GM19397 (cell line): ENCODE measurements around the gene PNPLA7.
"Not testable (repeated sequence)": the region's sequence is repeated elsewhere in the genome, so short reads cannot be mapped to it uniquely, and the experiment has no call there.

ENCODE experiments used
- ATAC-seq: cut with Tn5 transposase; IDR thresholded peaks from one replicate; pipeline ENCODE4 v1.9.1; 2021; ENCODE audit warnings: mild to moderate bottlenecking, moderate library complexity; ENCODE audit not compliant: unreplicated experiment

Gene PNPLA7

GRCh38 chr9:137550231-137550621, at the start of gene PNPLA7:
Gene PNPLA7 (minus strand): TSS chr9:137550402. CDS start chr9:137550197, 205 bp downstream.
- no peak for ATAC-seq

DNA sequence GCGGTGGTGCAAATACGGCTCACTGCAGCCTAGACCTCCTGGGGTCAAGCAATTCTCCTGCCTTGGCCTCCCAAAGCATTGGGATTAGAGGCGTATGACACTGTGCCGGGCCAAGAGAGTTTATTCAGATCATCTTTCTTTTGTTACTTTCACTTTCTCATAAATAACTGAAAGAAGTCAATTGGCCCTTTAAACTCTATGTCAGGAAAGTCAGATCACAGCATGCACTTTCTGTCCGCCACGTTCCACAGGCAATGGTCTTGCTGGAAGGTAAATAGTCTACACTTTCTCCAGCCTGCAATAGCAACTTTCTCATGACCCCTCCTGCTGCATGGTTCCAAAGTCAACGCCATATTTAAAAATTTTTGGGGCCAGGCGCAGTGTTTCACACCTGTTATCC, 48.7 kb upstream of the PNPLA7 start:
- ATAC-seq = no peak

DNA sequence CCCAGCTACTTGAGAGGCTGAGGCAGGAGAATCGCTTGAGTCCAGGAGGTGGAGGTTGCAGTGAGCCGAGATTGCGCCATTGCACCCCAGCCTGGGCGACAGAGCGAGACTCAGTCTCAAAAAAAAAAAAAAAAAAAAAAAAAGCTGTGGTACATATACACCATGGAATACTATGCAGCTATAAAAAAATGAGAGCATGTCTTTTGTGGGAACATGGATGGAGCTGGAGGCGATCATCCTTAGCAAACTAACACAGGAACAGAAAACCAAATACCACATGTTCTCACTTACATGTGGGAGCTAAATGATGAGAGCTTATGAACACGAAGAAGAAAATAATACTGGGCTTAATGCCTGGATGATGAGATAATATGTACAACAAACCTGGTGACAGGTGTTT, 46.4 kb upstream of the PNPLA7 start:
- ATAC-seq = not testable (repeated sequence)

GRCh38 chr9:137593176-137593575, 43.0 kb upstream of the PNPLA7 start:
- ATAC-seq = no peak

GRCh38 chr9:137592767-137593166, 42.6 kb upstream of the PNPLA7 start:
- no peak for ATAC-seq

GRCh38 chr9:137590469-137591383, 40.5 kb upstream of the PNPLA7 start, which contains the start of gene ZMYND19:
Gene ZMYND19 (minus strand): TSS chr9:137590512. CDS start chr9:137590263, 249 bp downstream.
- peak; percentile 83 for ATAC-seq

DNA sequence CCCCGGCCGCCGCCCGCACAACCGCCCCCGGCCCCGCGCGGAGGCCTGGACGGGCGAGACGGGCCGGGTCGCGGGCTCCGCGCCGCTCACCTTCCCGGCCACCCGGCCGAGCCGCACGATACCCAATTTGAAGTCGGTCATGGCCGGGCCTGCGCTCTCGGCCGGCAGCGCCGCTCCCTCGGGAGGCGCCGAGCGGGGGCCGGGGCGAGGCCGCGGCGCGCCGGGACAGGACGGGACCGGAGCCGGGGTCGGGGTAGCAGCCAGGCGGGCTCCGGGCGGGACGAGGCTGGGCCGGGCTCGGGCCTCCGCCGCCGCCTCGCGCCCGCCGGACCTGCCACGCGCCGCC, 39.9 kb upstream of the PNPLA7 start:
- ATAC-seq = no peak

DNA sequence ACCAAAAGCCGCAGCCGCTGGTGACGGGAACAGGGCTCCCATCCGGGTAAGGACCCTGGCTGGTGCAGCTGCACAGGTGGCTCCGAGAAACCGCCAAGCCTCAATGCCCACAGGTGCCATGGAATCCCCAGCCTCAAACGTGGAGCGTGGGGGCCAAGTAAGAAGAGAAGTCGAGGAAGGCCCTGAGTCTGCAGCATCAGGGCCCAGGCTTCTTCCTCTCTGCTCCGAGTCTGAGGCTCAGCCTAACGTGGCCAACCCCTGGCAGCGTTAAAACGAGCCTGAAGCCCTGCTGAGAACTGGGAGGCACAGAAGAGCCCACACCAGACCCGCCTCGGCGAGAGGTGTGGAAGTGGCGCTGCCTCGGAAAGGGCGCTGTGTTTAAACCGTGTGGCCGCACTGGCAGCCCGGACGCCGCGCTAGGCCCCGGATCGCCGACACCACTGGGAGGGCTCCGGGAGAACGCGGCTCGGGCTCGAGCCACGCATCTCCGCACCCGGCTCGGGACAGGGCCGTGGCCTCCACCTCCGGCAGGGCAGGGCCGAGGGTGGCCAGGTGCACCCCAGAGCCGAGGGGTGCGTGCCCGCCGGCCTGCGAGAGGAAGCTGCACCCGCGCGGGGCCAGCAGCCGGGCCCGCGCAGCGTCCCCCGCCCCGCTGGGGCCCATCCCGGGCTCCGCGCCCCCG, 39.4 kb upstream of the PNPLA7 start:
- peak; percentile 25 for ATAC-seq

GRCh38 chr9:137588891-137589290, 38.7 kb upstream of the PNPLA7 start:
- no peak for ATAC-seq

- ATAC-seq = no peak
Measured at GRCh38 chr9:137588311-137588710, 38.1 kb upstream of the PNPLA7 start.

DNA sequence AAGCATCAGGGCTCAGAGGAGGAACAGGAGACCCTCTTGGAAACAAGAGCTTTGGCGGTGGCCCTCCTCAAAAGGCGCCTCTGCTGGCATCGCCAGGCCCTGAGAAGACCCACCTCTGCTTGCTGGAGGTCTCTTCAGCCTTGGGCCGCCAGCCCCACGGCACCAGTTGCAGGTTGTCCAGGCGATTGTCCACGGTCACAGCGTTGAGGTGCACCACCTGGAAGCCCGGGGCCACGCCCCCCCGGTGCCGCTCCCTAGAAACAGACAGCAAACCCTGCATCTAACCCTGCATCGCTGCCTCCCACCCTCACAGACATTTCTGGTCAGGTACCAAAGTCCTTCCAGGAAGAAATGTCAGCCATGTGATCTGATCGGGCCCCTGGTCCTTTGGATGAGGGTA, 36.7 kb upstream of the PNPLA7 start:
- no peak for ATAC-seq

GRCh38 chr9:137583957-137584356, 33.8 kb upstream of the PNPLA7 start:
- ATAC-seq = no peak

DNA sequence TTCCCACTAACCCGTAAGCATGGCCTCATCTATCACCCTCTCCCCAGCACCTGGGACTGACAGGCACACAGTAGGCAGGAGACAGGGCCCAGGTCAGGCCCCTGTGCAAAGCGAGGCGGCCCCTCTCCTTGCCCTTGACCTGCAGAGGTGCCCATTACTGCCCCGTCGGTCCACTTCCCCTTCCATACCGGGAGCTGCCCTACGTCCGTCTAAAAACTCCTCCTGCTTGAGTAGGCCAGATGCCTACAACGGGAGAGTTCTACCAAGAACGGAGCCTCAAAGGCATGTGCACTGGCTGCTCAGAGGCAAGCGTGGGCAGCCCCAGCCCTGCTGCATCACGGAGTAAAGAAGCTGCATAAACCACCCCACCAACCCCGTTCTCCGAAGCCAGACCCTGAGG, 33.1 kb upstream of the PNPLA7 start:
- no peak for ATAC-seq

- ATAC-seq = no peak
Measured at GRCh38 chr9:137582286-137582860, 32.2 kb upstream of the PNPLA7 start.

DNA sequence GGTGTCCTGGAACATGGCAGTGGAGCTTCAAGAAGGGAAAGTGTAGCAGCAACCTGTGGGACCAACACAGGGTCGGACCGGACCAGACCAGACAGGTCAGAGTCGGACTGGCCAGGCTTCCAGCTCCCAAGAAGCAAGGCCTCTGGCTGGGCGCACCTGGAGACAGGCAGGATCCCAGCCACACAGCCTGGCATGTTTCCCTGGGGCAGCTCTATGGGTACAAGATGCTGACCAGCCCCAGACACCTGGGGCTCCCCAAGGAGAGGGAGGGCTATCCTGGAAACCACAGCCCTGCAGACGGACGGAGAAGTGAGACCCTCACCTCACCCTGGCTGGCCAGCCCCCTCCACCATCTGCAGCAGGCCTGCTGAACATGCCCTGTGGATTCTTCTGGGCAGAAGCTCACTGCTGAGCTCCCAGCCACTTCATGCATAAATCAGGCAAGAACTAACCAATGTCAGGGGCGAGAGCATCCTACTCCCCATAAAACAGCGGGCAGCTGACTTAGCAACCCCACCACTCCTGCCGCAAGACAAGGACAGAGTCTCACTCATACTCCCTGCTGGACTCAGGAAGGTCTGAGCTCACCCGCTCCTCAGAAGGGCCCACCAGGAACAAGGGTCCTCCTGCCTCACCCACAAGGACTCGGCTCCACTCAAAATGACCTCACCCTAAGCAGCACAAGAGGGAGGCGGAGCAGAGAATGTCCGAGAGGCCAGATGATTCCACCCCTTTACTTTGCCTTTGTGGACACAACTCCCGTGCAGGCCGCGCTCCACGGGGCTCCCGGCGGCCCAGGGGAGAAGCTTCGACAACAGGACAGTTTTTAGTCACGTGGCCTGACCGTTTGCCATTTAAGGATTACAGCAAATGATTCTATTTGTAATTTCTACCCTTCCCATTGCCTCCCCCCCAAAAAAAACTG, 31.4 kb upstream of the PNPLA7 start:
- no peak for ATAC-seq

GRCh38 chr9:137580954-137581322, 30.7 kb upstream of the PNPLA7 start:
- no peak for ATAC-seq

DNA sequence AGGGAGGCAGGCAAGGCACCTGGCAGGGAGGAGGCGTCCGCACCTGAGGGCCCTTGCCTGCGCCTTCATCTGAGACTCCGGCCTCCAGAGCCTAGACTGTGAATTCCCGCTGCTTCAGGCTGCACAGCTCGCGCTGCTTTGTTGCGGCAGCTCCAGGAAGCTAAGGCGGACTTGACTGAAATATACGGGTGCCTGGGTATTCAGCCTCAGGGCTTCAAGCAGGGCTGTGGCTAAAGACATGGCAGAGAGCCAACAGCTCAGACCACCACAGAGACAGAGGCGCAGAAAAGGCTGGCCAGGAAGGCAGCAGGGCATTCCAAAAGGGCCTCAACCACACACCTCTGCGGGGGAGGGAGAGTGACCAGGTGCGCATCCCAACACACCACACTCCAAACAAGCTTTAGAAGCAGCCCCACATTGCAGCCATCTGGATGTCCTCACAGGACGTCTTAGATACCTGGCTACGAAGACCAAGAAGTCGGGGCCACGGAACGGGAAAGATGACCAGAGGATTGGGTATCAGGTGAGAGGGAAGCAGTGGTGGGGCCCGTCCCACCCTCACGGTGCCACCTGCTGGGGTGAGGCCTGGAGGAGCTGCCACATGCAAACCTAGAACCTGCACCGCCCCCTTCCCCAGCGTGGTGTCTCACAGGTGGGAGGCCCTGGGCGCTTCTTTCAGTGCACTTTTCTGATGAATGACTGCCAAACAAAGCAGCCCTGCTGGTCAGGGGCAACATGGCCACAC, 30.2 kb upstream of the PNPLA7 start:
- no peak for ATAC-seq

GRCh38 chr9:137579259-137579604, 29.0 kb upstream of the PNPLA7 start:
- no peak for ATAC-seq

GRCh38 chr9:137578518-137579258, 28.5 kb upstream of the PNPLA7 start, which contains the start of gene DPH7:
Gene DPH7 (minus strand): TSS chr9:137578925. CDS start chr9:137578777, 148 bp downstream.
- ATAC-seq = peak; percentile 92
